Measurements from ENCODE around the gene MED12L.

- TF ChIP-seq GATA2 (IDR thresholded peaks at IDR 0.05; ENCODE audit: low read depth, low read length) (no peak), GATA3 (IDR thresholded peaks at IDR 0.05; ENCODE audit: low read depth, low read length) (no peak)
These were observed 119.3 kb downstream of the MED12L start for GRCh38 chr3:151204530-151205402.
